ENCODE measurements around the gene GAB4.

GAB4 gene

GRCh38 chr22:16975155-16975885 lies 32.7 kb downstream of the GAB4 start:
- no peak for DNase-seq

DNA sequence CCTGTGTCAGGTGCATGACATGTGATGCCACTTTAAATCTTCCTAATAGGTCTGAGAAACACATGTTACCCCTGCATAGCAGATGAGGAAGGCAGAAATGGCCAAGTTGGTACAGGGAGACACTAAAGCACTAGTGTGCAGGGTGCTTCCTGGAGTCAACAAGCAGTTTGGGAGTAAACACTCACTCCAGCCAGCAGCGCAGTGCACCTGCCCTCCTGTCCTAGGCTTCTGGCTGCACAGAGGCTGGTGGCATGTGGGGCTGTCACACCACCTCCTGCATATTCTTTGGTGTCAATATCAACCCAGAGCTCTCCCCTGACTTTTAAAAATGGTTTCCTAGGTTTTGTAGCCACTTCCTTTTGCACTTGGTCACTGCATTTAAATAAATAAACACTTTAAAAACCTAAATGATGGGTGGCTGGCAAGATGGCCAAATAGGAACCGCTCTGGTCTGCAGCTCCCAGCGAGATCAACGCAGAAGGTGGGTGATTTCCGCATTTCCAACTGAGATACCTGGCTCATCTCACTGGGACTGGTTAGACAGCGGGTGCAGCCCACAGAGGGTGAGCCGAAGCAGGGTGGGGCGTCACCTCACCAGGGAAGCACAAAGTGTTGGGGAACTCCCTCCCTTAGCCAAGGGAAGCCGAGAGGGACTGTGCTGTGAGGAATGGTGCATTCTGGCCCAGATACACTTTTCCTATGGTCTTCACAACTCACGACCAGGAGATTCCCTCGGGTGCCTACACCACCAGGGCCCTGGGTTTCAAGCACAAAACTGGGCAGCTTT lies 33.5 kb downstream of the GAB4 start:
- DNase-seq = no peak

- DNase-seq = no peak
Observed at GRCh38 chr22:16973591-16974297, 34.3 kb downstream of the GAB4 start.

DNA sequence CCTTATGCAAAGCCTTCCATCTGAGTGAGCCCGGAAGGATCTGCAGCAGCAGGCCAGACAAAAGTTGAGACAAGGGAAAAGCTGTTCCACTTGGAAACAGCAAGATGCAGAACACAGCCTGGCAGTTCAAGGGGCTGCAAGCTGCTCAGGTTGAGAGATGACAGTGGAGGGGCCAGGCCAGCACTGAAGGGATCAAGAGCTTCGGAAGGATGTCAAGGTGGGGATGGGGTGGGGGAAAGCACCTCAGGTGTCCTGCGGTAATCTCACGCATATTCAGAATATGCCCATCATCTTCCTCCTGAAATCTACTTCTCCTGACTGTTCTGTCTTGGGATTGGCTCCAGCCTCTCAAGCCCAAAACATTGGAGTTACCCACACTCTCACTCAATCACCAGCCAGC lies 35.7 kb downstream of the GAB4 start:
- no peak for DNase-seq

- DNase-seq = no peak
Observed at GRCh38 chr22:16970446-16970845, 37.6 kb downstream of the GAB4 start.

DNA sequence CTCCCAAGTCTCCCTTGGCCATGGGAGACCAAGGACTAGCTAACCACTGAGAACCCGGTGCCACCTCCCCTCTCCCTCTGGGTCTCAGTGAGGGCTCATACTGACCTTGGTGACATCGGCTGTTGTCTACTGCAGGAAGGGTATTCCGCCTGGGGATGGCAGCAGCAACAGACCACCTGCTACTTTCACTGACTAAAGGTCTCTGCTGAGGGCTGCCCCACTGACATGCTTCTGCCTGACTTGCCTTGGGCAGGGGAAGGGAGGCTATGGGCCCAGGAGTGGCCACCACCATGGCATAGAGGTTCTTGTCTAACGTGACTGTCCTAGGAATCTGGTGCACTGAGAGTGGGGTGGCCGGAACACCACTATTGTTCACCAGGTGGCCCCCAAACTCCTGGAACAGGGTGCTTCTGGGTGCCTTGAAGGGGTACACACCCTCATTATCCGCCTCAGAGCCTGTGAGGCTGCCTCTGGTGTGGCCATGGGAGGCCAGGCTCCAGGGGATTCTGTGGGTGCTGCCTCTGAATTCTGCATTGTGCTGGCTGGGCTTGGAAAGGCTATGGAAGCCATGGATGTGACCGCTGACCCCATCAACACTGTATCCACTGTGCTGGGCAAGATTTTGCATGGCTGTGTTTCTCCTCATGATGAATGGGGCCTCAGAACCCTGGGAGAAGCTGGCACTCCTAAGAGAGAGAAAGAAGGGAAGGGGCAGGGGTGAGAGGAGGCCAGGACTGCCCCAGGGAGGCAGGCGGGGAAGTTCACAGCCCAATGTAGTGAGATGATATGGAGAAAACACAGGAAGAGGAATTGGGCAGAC lies 38.3 kb downstream of the GAB4 start:
- no peak for DNase-seq

DNA sequence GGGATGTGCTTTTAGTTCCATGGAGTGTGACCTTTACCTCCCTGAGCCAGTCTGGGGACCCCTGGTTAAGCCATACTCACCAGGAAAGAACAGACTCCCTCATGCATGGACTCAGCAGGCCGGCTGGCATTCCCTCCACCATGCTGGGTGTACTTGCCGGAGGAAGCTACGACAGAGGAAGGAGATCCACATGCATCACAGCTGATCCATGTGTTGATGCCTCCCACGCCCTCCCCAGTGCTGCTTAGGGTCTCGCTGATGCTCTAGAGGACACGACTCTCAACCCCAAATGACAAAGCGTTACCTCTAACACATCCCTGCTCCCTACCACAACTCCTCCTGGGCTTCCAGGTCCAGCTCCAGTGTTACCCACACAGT lies 39.8 kb downstream of the GAB4 start:
- DNase-seq = no peak

DNA sequence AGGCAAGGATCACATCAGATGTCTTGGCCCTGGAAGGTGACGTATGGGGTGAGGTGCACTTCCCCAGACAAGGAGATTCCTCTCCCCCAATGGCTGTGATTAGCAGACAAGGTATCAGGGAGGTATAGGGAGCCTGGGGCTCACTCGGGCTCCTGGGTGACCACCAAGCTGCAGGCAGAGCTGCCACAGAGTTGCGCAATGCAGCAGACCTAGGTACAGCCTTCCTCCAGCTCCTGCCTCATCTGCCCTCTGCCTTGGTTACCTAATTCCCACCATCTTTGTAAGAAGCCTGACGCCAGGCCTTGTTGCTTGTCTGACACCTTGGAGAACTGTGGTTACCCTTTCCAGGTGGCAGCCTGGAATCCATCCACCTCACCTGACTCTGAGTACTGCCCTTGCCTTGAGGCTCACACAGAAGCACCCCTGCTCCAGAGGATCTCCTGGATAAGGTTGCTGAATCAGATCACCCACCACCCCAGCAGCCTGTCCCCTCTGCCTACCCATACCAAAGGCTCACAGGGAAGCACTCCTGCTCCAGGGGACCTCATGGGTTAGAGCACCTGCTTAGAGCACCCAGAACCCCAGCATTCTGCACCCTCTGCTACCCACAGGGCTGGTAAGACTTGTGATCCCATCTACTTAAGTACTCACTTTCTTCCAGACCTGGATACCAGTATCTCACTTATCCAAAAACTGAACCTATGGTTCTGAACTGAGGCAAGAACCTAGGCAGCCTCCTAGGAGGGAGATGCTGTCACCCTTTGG lies 40.4 kb downstream of the GAB4 start:
- DNase-seq = no peak

- DNase-seq = no peak
Observed at GRCh38 chr22:16966251-16966650, 41.8 kb downstream of the GAB4 start.

DNA sequence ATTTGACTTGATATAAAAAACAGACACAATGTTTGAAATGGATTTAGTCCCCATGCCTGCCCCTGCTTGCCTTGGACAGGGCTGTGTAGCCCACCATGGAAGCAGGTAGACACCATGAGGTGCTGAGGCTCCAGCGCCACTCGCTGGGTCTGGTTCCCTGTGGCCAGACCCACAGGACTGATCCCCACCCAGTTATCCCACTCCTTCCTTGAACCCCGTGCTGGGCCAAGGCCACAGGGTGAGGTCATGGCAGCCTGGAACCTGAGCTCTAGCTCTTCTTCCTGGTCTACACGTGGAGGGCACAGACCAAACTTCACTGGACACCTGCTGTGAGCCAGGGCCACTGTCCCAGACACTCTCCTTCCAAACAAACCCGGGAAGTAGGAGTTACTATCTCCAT lies 42.5 kb downstream of the GAB4 start:
- no peak for DNase-seq

DNA sequence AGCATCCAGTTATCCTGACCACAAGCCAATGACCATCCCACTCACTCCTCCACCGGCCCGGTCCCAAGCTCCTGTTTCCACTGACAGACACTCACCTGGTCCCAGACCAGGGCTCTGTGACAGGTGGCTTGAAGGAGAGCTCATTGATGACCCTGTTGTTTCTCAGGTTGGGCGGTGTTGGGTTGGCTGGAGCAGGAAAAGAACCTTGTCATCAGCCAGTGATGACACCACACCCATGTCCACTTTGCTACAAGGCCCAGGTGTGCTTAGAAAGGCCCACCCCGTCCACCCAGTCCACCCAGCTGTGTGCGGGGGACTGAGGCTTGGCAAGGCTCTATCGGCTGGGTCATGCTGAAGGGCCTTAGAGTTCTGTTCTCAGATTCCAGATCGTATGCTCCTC lies 42.9 kb downstream of the GAB4 start:
- DNase-seq = no peak

- DNase-seq = no peak
Observed at GRCh38 chr22:16964366-16964765, 43.7 kb downstream of the GAB4 start.

- DNase-seq = no peak
Observed at GRCh38 chr22:16963189-16963945, 44.7 kb downstream of the GAB4 start.

GRCh38 chr22:16962501-16962900 lies 45.5 kb downstream of the GAB4 start:
- DNase-seq = no peak

DNA sequence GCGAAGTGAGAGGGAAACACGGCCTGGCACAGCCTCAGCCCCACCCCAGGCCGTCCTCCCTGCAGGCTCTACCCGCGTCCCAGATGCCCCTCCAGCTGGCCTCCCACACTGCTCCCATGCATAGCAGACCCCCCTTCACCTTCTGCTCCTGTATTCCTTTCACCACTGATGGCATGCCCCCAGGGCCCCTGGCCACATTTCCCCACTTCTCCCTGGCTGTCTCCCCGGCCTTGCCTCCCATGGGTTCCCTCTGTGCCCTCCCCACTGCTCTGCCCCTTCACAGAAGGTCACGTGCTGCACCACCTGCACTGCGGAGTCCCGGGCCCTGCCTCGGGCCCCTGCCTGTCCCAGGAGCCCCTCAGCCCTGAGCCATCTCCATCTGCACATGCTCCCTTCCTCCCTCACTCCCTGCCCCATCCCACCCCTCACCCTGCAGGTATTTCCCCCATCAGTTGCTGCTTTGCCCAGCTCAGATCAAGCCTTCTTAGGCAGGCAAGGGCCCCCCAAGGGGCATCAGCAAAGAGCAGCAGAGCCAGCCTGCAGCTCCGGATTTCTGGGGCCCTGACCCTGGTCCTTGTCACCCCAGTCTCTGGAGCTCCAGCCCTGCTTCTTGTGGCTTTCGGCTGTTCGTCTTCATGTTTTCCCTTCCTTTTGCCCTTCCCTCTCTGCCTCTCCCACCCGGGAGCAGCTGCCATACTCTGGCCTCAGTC lies 46.4 kb downstream of the GAB4 start:
- no peak for DNase-seq

DNA sequence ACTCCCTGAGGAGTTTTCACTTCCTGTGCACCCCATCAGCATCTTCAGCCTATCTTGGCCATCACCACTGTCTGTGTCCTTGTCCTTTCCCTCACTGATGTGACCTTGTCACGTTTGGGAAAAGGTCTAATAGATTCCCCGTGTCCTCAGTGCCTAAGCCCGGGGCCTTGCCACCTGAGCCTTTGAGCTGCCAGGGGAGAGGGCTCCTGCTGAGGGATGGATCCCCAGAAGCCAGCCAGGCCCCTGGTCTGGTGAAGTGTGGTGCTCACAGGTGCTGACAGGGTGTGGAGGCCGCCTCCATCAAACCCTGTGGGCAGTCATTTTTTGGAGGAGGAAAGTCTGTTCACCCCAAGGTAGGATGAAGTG lies 47.2 kb downstream of the GAB4 start:
- DNase-seq = no peak

- DNase-seq = no peak
Observed at GRCh38 chr22:16960220-16960883, 47.7 kb downstream of the GAB4 start.

- no peak for DNase-seq
Observed at GRCh38 chr22:16959345-16959930, 48.6 kb downstream of the GAB4 start.

DNA sequence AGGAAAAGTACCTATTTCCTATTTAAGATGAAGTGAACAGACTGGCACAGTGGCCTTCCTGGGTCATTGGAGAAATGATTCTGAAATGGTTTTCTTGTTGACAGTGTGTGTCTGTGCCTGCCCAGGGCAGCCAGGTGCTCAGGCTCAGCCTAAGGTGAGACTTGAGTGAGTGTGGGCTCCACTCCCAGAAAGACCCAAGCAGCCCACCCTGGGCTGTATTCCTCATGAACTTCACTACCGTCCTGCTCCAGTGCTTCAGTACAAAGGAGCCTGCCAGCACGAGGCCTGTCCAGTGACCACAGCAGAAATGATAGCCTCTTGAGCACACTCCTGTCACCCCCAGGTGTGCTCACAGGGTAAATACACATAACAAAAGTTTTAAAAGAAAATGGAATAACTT lies 49.5 kb downstream of the GAB4 start:
- DNase-seq = no peak

GRCh38 chr22:16957781-16958180 lies 50.2 kb downstream of the GAB4 start:
- no peak for DNase-seq

All from activated effector memory CD4-positive, alpha-beta T cell treated with Interleukin-2 at 50 U/mL for 16 hours (primary cell).